WI38 (cell line): ENCODE data around the gene CIB4.

Experiments used
- H3K4me3 ChIP-seq: 2 replicates; pipeline ENCODE4 v1.5.1; 2011; ENCODE audit warnings: low read depth, mild to moderate bottlenecking, control low read depth, low read length
- CTCF ChIP-seq: IDR thresholded peaks from 2 replicates; pipeline ENCODE4 v1.5.1; 2012; ENCODE audit warnings: low read depth, mild to moderate bottlenecking, control low read depth, low read length

Gene CIB4

GRCh38 chr2:26681656-26682055, 40.5 kb upstream of the CIB4 start:
- no peak for TF ChIP-seq CTCF
- no peak overlapping the region for H3K4me3 ChIP-seq

DNA sequence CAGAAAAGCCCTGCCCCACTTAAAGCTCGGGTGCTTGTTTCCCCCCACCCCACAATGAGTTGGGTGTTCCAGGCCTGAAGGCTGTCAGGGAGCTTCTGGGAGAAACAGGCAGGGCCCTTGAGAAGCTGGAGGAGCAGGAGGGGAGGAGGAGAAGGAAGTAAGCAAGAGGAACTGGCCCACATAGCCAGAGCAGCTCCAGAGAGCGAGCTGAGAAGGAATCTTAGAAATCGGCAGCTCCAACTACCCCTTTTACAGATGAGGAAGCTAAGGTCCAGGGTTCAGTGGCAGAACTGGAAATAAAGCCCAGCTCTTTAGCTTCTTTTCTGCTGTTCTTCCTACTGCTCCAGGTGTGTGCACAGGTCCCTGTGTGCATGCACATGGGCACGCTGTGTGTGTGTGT, 38.7 kb upstream of the CIB4 start:
- no peak for TF ChIP-seq CTCF

GRCh38 chr2:26678035-26678434, 36.9 kb upstream of the CIB4 start:
- no peak overlapping the region for H3K4me3 ChIP-seq
- no peak for TF ChIP-seq CTCF

More for the DNA sequence above, 38.7 kb upstream of the CIB4 start:
- no peak overlapping the region for H3K4me3 ChIP-seq

- H3K4me3 ChIP-seq, result no peak overlapping the region
- no peak for TF ChIP-seq CTCF
Observed at GRCh38 chr2:26675651-26676255, 34.6 kb upstream of the CIB4 start.

DNA sequence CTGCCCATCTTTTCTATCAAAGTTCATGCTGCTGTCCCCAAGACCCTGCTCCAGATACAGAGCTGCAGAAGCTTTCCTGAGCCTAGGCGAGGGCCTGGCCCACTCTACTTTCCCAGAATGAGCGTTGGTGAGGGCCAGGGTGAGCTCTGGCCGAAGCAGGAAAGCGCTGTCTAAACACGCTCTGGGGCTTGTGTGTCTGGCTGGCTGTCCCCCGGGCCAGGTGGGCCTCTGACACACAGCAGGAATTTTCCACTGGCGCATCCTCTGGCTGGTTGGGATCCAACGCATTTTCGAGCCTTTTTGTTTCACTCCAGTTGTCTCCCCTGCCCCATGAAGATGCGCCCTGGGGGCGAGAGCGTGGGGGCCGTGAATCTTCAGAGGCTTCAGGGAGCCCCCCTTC, 33.6 kb upstream of the CIB4 start:
- H3K4me3 ChIP-seq, result no peak overlapping the region
- no peak for TF ChIP-seq CTCF

- no peak for TF ChIP-seq CTCF
- no peak overlapping the region for H3K4me3 ChIP-seq
Observed at GRCh38 chr2:26674002-26674751, 33.0 kb upstream of the CIB4 start.

DNA sequence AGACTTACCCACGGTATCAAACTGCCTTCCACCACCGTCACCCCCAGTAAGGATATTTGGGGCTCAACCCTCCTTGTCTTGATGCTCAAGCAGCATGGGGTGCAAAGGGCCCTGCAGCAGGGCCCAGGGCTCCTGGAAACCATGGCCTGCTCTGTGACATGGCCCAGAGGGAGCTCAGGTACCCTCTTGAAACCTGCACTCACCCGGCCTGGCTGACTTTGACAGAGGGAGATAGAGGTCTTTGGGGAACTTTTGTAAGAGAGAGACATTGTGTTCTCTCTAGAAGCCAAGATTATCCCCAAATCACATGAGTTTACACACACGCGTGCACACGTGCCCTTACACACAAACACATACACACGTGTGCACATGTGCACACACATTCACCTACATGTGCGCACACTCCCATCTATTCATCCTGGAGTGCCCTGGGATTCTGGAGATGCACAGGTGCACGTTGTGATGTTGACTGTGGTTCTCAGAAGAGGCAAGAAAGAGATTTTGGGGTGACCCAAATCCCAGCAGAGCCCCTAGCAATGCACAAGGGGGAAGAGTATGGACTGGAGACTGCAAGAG, 31.7 kb upstream of the CIB4 start:
- no peak for TF ChIP-seq CTCF
- no peak overlapping the region for H3K4me3 ChIP-seq
